SK-N-SH (cell line): ENCODE measurements around the gene OR13C9.

Experiments
- EP300 ChIP-seq, 2 experiments: IDR thresholded peaks; 2 replicates each; pipeline versions ENCODE4 v1.4.0 to v1.6.1; 2012; ENCODE audit warnings: borderline replicate concordance in 1 of 2, low read depth in 1 of 2, low read length in 1 of 2
- POLR2AphosphoS5 ChIP-seq: IDR thresholded peaks from 2 replicates; pipeline ENCODE4 v1.6.1; 2012; ENCODE audit warnings: low read depth, low read length
- RFX5 ChIP-seq: IDR thresholded peaks from 2 replicates; pipeline ENCODE4 v1.6.1; 2012; ENCODE audit warnings: mild to moderate bottlenecking, improper control_type of control experiment, low read length
- TEAD4 ChIP-seq: IDR thresholded peaks from 2 replicates; pipeline ENCODE4 v1.4.0; 2012; ENCODE audit warnings: mild to moderate bottlenecking, borderline replicate concordance; ENCODE audit not compliant: insufficient read depth
- TF ChIP-seq, protein P1 (sequence below): IDR thresholded peaks from 2 replicates; pipeline ENCODE4; 2012
- TF ChIP-seq, protein P2 (sequence below): IDR thresholded peaks from 2 replicates; pipeline ENCODE4 v1.6.1; 2012; ENCODE audit warnings: mild to moderate bottlenecking, low read depth, low read length, moderate library complexity

DNA sequence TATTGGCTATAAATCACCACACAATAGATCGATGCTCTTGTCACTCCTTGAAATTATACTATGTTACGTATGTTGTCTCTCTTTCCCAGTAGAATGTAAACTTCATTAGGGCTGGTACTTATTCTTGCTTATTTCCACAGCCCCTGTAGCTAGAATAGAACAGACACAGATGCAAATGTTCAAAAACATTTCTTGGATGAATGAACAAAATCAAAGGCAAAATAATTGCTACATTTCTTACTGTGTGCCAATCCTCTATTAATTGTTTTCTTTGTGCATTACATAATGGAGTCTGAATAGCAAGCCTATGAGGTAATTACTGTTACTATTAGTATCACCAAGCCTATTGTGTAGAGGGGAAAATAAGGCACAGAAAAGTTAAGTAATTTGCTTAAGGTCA, 11.9 kb downstream of the OR13C9 start:
- TF ChIP-seq, protein P1, sequence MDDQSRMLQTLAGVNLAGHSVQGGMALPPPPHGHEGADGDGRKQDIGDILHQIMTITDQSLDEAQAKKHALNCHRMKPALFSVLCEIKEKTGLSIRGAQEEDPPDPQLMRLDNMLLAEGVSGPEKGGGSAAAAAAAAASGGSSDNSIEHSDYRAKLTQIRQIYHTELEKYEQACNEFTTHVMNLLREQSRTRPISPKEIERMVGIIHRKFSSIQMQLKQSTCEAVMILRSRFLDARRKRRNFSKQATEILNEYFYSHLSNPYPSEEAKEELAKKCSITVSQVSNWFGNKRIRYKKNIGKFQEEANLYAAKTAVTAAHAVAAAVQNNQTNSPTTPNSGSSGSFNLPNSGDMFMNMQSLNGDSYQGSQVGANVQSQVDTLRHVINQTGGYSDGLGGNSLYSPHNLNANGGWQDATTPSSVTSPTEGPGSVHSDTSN = no peak
- no peak for TF ChIP-seq TEAD4
- TF ChIP-seq, protein P2, sequence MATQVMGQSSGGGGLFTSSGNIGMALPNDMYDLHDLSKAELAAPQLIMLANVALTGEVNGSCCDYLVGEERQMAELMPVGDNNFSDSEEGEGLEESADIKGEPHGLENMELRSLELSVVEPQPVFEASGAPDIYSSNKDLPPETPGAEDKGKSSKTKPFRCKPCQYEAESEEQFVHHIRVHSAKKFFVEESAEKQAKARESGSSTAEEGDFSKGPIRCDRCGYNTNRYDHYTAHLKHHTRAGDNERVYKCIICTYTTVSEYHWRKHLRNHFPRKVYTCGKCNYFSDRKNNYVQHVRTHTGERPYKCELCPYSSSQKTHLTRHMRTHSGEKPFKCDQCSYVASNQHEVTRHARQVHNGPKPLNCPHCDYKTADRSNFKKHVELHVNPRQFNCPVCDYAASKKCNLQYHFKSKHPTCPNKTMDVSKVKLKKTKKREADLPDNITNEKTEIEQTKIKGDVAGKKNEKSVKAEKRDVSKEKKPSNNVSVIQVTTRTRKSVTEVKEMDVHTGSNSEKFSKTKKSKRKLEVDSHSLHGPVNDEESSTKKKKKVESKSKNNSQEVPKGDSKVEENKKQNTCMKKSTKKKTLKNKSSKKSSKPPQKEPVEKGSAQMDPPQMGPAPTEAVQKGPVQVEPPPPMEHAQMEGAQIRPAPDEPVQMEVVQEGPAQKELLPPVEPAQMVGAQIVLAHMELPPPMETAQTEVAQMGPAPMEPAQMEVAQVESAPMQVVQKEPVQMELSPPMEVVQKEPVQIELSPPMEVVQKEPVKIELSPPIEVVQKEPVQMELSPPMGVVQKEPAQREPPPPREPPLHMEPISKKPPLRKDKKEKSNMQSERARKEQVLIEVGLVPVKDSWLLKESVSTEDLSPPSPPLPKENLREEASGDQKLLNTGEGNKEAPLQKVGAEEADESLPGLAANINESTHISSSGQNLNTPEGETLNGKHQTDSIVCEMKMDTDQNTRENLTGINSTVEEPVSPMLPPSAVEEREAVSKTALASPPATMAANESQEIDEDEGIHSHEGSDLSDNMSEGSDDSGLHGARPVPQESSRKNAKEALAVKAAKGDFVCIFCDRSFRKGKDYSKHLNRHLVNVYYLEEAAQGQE = no peak
- TF ChIP-seq RFX5 = no peak
- TF ChIP-seq EP300 (IDR thresholded peaks at IDR 0.05; ENCODE audit: borderline replicate concordance in 1 of 2, low read depth in 1 of 2, low read length in 1 of 2) = no peak
- no peak for TF ChIP-seq POLR2AphosphoS5
